Measurements from ENCODE around the gene AMBRA1.

DNA sequence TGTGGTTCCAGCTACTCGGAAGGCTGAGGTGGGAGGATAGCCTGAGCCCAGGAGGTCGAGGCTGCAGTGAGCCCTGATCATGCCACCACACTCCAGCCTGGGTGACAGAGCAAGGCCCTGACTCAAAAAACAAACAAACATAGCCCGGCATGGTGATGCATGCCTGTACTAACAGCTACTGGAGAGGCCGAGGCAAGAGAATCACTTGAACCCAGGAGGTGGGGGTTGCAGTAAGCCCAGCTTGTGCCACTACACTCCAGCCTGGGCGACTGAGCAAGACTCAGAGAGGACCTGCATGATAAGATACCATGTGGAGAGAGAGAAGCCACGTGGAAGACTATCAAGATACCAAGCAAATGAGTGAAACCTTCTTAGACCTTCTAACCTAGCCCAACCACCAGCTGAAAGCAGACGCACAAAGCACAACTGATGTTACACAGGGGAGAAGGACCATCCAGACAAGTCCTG lies 36.1 kb downstream of the AMBRA1 start:
- TF ChIP-seq POLR2AphosphoS5 (IDR thresholded peaks at IDR 0.05) (no peak), POLR2A (IDR thresholded peaks at IDR 0.05) (no peak)
- TF ChIP-seq, protein P1, sequence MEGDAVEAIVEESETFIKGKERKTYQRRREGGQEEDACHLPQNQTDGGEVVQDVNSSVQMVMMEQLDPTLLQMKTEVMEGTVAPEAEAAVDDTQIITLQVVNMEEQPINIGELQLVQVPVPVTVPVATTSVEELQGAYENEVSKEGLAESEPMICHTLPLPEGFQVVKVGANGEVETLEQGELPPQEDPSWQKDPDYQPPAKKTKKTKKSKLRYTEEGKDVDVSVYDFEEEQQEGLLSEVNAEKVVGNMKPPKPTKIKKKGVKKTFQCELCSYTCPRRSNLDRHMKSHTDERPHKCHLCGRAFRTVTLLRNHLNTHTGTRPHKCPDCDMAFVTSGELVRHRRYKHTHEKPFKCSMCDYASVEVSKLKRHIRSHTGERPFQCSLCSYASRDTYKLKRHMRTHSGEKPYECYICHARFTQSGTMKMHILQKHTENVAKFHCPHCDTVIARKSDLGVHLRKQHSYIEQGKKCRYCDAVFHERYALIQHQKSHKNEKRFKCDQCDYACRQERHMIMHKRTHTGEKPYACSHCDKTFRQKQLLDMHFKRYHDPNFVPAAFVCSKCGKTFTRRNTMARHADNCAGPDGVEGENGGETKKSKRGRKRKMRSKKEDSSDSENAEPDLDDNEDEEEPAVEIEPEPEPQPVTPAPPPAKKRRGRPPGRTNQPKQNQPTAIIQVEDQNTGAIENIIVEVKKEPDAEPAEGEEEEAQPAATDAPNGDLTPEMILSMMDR (IDR thresholded peaks at IDR 0.05): no peak

Data from upper lobe of left lung (tissue), 4 donors.